OCI-LY7 (cell line): ENCODE results near the gene C19orf25. TPM values are rescaled to one million over a fixed set of nuclear protein-coding genes. Genes with fewer than 3 reads are reported as not detected.

Experiments
- BruUV-seq: library from RNA; stranded (reverse); fragments of 400-500 nt; replicated peaks from 2 replicates; lab custom pipeline; 2021; lab: Mats Ljungman, UMichigan
- CTCF ChIA-PET: fragments of 300-600 bp; sonication (Branson Sonifier 250); formaldehyde crosslinking; loops from one replicate; lab custom pipeline; 2022; ENCODE audit warnings: antibody characterized with exemption; ENCODE audit not compliant: unreplicated experiment; lab: Charles Lee
- POLR2A ChIA-PET: fragments of 300-600 bp; sonication (Branson Sonifier 250); formaldehyde crosslinking; loops from one replicate; lab custom pipeline; 2022; ENCODE audit warnings: antibody characterized with exemption; lab: Charles Lee
- DNase-seq: peaks from one replicate; pipeline ENCODE4 v3.0.0-alpha.2; 2015; ENCODE audit warnings: low spot score
- H2AFZ ChIP-seq: fragments of 200-600 bp; sonication (generic), shearing (Covaris generic); 2 replicates; pipeline ENCODE4 v1.6.1; 2014; ENCODE audit warnings: mild to moderate bottlenecking, antibody characterized with exemption, low read length, moderate library complexity
- H3K27ac ChIP-seq: fragments of 200-600 bp; sonication (generic); 2 replicates; pipeline ENCODE4 v1.5.1; 2014; ENCODE audit warnings: mixed run types, low read depth, mild to moderate bottlenecking, moderate library complexity, low read length, inconsistent platforms; ENCODE audit not compliant: poor library complexity, severe bottlenecking
- H3K36me3 ChIP-seq: fragments of 200-600 bp; sonication (generic); 2 replicates; pipeline ENCODE4 v1.6.1; 2014; ENCODE audit warnings: mild to moderate bottlenecking, antibody characterized with exemption, low read length, moderate library complexity, mixed read lengths; ENCODE audit not compliant: insufficient read depth
- H3K4me1 ChIP-seq: fragments of 200-600 bp; sonication (generic); 2 replicates; pipeline ENCODE4 v1.5.1; 2014; ENCODE audit warnings: mild to moderate bottlenecking, low read length; ENCODE audit not compliant: insufficient read depth, poor library complexity, severe bottlenecking
- H3K4me2 ChIP-seq: fragments of 200-600 bp; sonication (generic); 2 replicates; pipeline ENCODE4 v1.6.1; 2014; ENCODE audit warnings: mild to moderate bottlenecking, low read length
- H3K4me3 ChIP-seq: fragments of 200-600 bp; sonication (generic); 2 replicates; pipeline ENCODE4 v1.5.1; 2014; ENCODE audit warnings: mild to moderate bottlenecking, low read depth, low read length; ENCODE audit not compliant: poor library complexity, severe bottlenecking
- H3K79me2 ChIP-seq: fragments of 200-600 bp; sonication (generic); 2 replicates; pipeline ENCODE4 v1.6.1; 2016; ENCODE audit warnings: low read depth, mild to moderate bottlenecking, low read length, moderate library complexity, mixed read lengths; ENCODE audit not compliant: insufficient read depth
- H3K9me2 ChIP-seq: fragments of 200-600 bp; sonication (generic); 2 replicates; pipeline ENCODE4 v1.6.1; 2016; ENCODE audit warnings: mild to moderate bottlenecking, low read length, mixed read lengths; ENCODE audit not compliant: insufficient read depth
- H3K9me3 ChIP-seq: fragments of 200-600 bp; sonication (generic); 2 replicates; pipeline ENCODE4 v1.6.1; 2014; ENCODE audit warnings: mild to moderate bottlenecking, mixed run types, low read length, mixed read lengths
- H4K20me1 ChIP-seq: fragments of 200-600 bp; sonication (generic); 2 replicates; pipeline ENCODE4 v1.6.1; 2014; ENCODE audit warnings: mild to moderate bottlenecking, antibody characterized with exemption, low read length, moderate library complexity, mixed read lengths; ENCODE audit not compliant: insufficient read depth
- EZH2phosphoT487 ChIP-seq: fragments of 200-600 bp; sonication (generic); IDR thresholded peaks from 2 replicates; pipeline ENCODE4 v1.6.1; 2018; ENCODE audit warnings: low read depth, borderline replicate concordance, mild to moderate bottlenecking, mixed run types, antibody characterized with exemption, low read length, moderate library complexity, mixed read lengths
- intact Hi-C: fragments of 100-400 bp; cut with micrococcal nuclease; formaldehyde crosslinking; loops from one replicate; pipeline ENCODE4 v1.10.0; 2022; ENCODE audit not compliant: unreplicated experiment
- total RNA-seq, 2 experiments: library from RNA; depleted of rRNA in 1 of 2; stranded (reverse); fragments of >200 nt in 1 of 2; shearing (Covaris generic) in 1 of 2; gene quantifications; 2 replicates each; pipeline ENCODE4 v1.2.3, GENCODE V29; 2014 to 2022
- TF ChIP-seq, protein P1 (sequence below): fragments of 200-600 bp; sonication (generic); conservative IDR thresholded peaks from 2 replicates; pipeline ENCODE4 v1.5.1; 2014; ENCODE audit warnings: mild to moderate bottlenecking, antibody characterized with exemption, low read length, moderate library complexity, mixed read lengths

The C19orf25 gene
- total RNA-seq, 2 experiments from 2014 or later = 45.6 to 58.6 TPM

DNA sequence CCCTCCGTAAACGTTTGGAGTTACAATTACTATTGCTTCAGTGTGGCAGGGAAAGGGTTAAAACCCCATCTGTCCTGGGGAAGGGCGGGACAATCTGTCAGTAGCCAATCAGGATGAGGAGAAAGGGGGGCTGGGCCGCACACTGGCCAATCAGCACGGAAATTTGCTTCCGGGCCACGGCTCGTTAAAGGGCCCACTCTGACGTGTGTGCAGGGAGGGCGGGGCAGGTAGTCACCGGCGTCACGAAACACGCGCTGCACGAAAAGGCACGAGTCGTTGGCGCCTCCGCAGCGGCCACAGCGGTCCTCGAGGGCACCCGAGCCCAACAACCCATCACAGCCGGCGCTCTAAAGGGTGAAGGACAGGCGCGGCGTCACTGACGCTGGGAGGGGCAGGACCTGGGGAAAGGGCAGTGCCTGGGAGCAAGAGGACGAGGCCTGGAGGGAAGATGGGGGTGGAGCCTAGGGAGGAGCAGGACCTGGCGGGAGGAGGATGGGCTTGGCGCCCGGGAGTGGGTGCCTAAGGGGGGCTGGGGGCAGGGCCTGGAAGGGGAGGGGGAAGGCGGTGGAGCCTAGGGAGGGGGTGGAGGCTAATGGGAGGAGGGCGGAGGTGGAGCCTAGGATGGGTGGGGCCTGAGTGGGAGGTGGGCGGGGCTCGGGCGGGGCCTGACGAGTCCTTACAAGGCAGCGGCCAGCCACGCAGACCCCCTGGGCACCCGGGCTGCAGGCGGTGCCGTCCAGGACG, 28.9 kb upstream of the C19orf25 start:
- H3K9me2 ChIP-seq = no peaks in the 10 kb centered on the region
- no peaks in the 10 kb centered on the region for H4K20me1 ChIP-seq
- H3K36me3 ChIP-seq = no peaks in the 10 kb centered on the region
- H3K4me3 ChIP-seq = peak overlapping the region; percentile 68
- intact Hi-C loops = no loop called here
- POLR2A ChIA-PET = interaction anchor here (0.5 to 0.6 kb wide), 2 partner anchors 114 to 162 kb away, joined by 3 to 4 read pairs; no protein-coding TSS in a partner anchor
- H2AFZ ChIP-seq = peak overlapping the region; percentile 86
- no peak for TF ChIP-seq EZH2phosphoT487
- TF ChIP-seq, protein P1, sequence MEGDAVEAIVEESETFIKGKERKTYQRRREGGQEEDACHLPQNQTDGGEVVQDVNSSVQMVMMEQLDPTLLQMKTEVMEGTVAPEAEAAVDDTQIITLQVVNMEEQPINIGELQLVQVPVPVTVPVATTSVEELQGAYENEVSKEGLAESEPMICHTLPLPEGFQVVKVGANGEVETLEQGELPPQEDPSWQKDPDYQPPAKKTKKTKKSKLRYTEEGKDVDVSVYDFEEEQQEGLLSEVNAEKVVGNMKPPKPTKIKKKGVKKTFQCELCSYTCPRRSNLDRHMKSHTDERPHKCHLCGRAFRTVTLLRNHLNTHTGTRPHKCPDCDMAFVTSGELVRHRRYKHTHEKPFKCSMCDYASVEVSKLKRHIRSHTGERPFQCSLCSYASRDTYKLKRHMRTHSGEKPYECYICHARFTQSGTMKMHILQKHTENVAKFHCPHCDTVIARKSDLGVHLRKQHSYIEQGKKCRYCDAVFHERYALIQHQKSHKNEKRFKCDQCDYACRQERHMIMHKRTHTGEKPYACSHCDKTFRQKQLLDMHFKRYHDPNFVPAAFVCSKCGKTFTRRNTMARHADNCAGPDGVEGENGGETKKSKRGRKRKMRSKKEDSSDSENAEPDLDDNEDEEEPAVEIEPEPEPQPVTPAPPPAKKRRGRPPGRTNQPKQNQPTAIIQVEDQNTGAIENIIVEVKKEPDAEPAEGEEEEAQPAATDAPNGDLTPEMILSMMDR = no peak
- BruUV-seq = no TSS peak
- no peaks in the 10 kb centered on the region for H3K9me3 ChIP-seq
- peaks cover 4% of the 10 kb centered on the region for H3K4me1 ChIP-seq
- peak overlapping the region; percentile 67 for H3K27ac ChIP-seq
- H3K79me2 ChIP-seq = no peaks in the 10 kb centered on the region
- CTCF ChIA-PET = no interaction called here
- DNase-seq = peak; percentile 97
- H3K4me2 ChIP-seq = peak overlapping the region; percentile 81

DNA sequence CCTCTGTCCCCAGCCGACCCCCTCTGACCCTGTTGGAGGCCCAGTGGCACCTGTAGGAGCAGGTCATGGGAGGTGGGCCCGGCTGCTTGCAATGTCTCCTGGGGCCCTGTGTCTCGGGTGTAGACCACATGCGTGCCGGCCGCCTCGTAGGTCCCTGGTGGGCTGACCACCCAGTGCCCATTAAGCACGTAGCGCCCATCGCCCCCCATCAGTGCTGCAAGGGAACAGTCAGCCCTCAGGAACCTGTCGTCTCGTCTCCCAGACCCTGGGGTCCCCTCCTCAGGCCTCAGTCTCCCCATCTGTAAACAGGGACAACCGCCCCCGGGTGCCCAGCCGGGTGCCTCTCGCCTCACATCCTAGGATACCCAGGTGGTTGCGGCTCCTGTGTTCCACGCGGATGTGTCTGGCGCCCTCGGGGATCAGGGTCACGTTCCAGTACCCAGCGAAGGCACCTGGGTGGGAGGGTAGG, 28.2 kb upstream of the C19orf25 start:
- Histone ChIP-seq H3K27ac (no peak overlapping the region), H3K9me2 (no peaks in the 10 kb centered on the region), H2AFZ (peak overlapping the region; percentile 86; the same call in 1 of the 2 replicates), H3K4me2 (no peak overlapping the region), H3K4me3 (peak overlapping the region; percentile 68), H3K79me2 (no peaks in the 10 kb centered on the region), H4K20me1 (no peaks in the 10 kb centered on the region), H3K36me3 (no peaks in the 10 kb centered on the region), H3K9me3 (no peaks in the 10 kb centered on the region), H3K4me1 (peaks cover 4% of the 10 kb centered on the region)
- ChIA-PET POLR2A (no interaction called here), CTCF (no interaction called here)
- TF ChIP-seq, protein P1 = no peak
- no peak for TF ChIP-seq EZH2phosphoT487
- intact Hi-C loops = no loop called here
- no TSS peak for BruUV-seq
- DNase-seq = no peak
